Skeletal muscle satellite cell (primary cell): Measurements from ENCODE around the gene LAMB4.
A peak's percentile ranks its signal among the peaks of the same experiment; 100 is the strongest.
"Not testable (repeated sequence)": the region's sequence is repeated elsewhere in the genome, so short reads cannot be mapped to it uniquely, and the experiment has no call there.

Source experiments
- H3K27me3 ChIP-seq: 2 replicates; pipeline ENCODE4 v1.7.0; 2013; ENCODE audit warnings: low read length; ENCODE audit not compliant: control insufficient read depth, insufficient read depth
- H3K36me3 ChIP-seq: 2 replicates; pipeline ENCODE4 v1.7.0; 2013; ENCODE audit warnings: mild to moderate bottlenecking, control low read depth, low read length; ENCODE audit not compliant: insufficient read depth
- H3K4me1 ChIP-seq: 2 replicates; pipeline ENCODE4 v1.7.0; 2013; ENCODE audit warnings: low read length; ENCODE audit not compliant: control insufficient read depth, insufficient read depth
- H3K4me2 ChIP-seq: 2 replicates; pipeline ENCODE4 v1.7.0; 2013; ENCODE audit warnings: mild to moderate bottlenecking, low read length
- H3K4me3 ChIP-seq: 2 replicates; pipeline ENCODE4 v1.7.0; 2013; ENCODE audit warnings: low read length
- H3K9ac ChIP-seq: 2 replicates; pipeline ENCODE4 v1.7.0; 2013; ENCODE audit warnings: mild to moderate bottlenecking, low read depth, low read length, moderate library complexity
- H3K9me3 ChIP-seq: replicated peaks from 2 replicates; pipeline ENCODE4 v1.7.0; 2013; ENCODE audit warnings: mild to moderate bottlenecking, control low read depth, low read length

Gene LAMB4

DNA sequence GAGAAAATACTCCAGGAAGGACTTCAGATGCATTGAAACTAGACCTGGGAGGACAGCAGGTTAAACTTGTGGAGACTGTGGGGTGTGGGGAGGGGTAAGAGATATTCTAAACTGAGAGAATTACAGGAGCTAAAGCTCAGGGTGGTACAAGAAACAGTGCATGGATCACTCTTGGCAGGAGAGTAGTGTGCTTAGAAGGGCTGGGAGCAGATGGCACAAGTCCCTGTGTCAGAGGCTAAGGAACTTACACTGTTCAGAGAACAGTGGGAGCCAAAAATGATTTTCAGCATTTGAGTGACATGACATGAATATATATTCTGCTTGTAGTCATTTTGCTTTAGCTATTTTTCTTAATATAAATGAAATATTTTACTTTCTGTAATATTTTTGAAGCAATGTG is 91.2 kb downstream of the LAMB4 start:
- Histone ChIP-seq H3K4me1 (no peaks in the 10 kb centered on the region), H3K4me3 (no peak overlapping the region), H3K9ac (no peak overlapping the region), H3K9me3 (no peaks in the 10 kb centered on the region), H3K4me2 (no peak overlapping the region), H3K27me3 (no peaks in the 10 kb centered on the region), H3K36me3 (no peaks in the 10 kb centered on the region)

DNA sequence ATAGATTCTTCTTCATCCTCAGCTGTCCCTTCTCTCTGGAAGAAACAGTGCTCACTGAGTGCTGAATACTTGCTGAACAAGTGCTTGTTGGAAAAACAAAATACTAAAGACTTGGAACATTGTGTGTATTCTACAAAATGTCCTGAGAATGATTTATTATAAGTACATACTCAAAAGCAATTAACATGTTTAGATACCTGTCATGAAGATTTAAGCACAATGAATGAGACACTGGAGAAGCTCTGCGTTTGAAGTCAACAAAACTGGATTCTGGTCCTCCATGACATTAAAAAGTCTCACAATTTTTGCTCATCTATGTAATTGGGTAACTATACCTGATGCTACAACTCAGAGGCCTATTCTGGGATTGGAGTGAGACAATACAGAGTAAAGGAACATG is 92.4 kb downstream of the LAMB4 start:
- Histone ChIP-seq H3K4me3 (no peak overlapping the region), H3K9ac (no peak overlapping the region), H3K4me1 (no peaks in the 10 kb centered on the region), H3K27me3 (no peaks in the 10 kb centered on the region), H3K4me2 (no peak overlapping the region), H3K36me3 (no peaks in the 10 kb centered on the region), H3K9me3 (no peaks in the 10 kb centered on the region)

DNA sequence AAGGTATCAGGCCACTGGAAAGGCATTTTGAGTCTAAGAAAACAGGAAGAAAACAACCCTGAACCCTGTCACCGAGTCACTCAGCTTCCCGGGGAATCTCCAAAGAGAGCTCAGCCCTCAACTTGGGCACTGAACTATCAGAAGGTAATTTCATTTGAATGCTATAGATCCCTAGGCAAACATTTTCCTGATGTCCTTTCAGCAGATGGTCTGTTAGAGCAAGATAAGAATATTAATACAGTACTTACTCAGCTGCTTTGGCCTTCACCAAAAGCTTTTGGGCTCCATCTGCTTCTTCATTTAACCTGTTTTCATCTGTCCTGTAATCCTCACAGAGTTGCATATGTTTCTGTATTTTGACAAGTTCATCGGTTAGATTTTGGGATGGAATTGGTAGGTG is 93.0 kb downstream of the LAMB4 start:
- Histone ChIP-seq H3K9ac (no peak overlapping the region), H3K36me3 (no peaks in the 10 kb centered on the region), H3K4me1 (no peaks in the 10 kb centered on the region), H3K9me3 (no peaks in the 10 kb centered on the region), H3K27me3 (no peaks in the 10 kb centered on the region), H3K4me3 (no peak overlapping the region), H3K4me2 (no peak overlapping the region)

DNA sequence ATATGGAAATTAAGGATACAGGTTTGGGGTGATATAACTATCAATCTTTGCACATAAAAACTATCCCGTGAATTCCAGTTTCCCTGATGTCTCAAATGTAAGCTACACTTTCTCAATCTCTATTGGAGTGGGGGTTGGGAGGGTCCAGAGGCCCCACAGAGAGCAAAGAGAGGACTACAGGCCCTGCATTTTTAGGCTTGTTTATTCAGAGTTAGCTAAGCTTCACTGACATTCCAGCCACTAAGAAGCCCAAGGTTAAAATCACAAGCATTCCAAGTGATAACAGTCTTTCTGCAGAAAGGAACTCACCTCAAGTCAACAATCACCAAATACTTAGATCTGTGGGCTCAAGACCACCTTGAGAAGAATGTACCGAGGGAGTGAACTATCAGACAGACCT is 95.6 kb downstream of the LAMB4 start:
- peaks cover 15% of the 10 kb centered on the region for H3K4me1 ChIP-seq
- H3K9me3 ChIP-seq: no peaks in the 10 kb centered on the region
- H3K4me2 ChIP-seq: no peak overlapping the region
- H3K9ac ChIP-seq: no peak overlapping the region
- H3K27me3 ChIP-seq: no peaks in the 10 kb centered on the region
- no peaks in the 10 kb centered on the region for H3K36me3 ChIP-seq
- no peak overlapping the region for H3K4me3 ChIP-seq

DNA sequence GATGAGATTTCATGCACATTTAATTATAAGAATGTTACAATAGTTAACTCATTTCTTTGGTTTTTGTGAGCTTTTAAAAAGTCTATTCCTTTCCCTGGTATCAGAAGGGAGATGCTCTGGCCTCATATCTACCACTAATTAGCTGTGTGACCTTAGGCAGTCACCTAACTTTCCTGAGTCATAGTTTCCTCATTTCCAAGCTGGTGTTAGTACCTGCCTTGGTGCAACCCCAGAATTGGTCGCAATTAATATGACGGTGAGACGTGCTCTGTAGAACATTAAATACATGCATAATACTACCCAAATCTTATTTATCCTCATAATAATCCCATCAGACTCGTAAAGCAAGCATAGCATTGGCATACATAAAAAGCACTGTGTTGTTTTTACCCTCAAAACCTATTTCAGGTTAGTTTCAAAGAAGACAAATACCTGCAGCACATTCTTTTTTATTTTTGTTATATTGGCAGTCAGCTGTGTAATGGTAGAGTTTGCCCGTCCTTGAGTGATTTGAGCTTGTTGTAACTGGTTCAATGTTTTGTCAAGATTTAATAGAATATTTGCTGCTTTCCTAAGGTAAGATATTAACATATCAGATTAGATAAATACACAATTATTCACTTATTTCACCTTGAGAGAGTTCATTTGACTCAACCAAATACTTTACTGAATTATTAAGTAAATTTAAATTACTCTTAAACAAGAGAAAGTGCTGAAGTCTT is 96.2 kb downstream of the LAMB4 start:
- H3K27me3 ChIP-seq: no peaks in the 10 kb centered on the region
- H3K36me3 ChIP-seq: no peaks in the 10 kb centered on the region

DNA sequence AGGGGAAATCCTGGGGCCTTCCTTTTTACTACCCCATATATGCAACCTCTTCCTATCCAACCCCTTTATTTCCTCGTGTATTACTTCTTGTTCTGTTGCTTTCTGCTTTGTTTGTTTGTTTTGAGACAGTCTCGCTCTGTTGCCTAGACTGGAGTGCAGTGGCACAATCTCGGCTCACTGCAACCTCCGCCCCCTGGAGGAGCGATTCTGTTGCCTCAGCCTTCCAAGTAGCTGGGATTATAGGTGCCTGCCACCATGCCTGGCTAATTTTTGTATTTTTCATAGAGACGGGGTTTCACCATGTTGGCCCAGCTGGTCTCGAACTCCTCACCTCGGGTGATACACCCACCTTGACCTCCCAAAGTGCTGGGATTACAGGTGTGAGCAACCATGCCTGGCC is 96.9 kb downstream of the LAMB4 start:
- H3K27me3 ChIP-seq, H3K36me3 ChIP-seq, H3K9ac ChIP-seq, H3K4me3 ChIP-seq, H3K9me3 ChIP-seq, H3K4me2 ChIP-seq: not testable (repeated sequence)
- peaks cover 19% of the 10 kb centered on the region for H3K4me1 ChIP-seq

More for the DNA sequence above, 96.2 kb downstream of the LAMB4 start:
- Histone ChIP-seq H3K4me1 (peaks cover 19% of the 10 kb centered on the region), H3K4me3 (no peak overlapping the region), H3K4me2 (no peak overlapping the region), H3K9me3 (no peaks in the 10 kb centered on the region), H3K9ac (no peak overlapping the region)

DNA sequence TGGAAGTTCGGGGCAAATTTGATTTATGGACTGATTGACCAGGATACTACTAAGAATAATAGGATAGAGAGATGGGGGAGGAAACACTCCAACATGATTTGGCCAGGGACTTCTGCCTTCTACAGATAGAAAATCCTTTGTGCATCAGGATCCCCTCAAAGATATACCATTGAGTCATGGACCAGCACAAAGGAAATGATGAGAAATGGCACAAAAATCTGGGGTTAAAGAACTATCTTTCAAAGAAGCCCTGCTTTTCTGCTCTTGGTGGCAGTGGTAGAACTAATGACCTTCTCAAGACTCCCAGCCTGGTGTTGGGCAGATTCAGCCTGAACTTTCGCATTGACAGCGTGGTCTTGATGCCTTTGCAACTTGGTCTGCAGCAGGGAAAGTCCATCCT is 99.6 kb downstream of the LAMB4 start:
- Histone ChIP-seq H3K36me3 (no peaks in the 10 kb centered on the region), H3K4me3 (peak overlapping the region; percentile 2), H3K4me2 (peak overlapping the region; percentile 61), H3K27me3 (no peaks in the 10 kb centered on the region), H3K9ac (peak overlapping the region; percentile 3), H3K9me3 (no peaks in the 10 kb centered on the region), H3K4me1 (peaks cover 32% of the 10 kb centered on the region)

DNA sequence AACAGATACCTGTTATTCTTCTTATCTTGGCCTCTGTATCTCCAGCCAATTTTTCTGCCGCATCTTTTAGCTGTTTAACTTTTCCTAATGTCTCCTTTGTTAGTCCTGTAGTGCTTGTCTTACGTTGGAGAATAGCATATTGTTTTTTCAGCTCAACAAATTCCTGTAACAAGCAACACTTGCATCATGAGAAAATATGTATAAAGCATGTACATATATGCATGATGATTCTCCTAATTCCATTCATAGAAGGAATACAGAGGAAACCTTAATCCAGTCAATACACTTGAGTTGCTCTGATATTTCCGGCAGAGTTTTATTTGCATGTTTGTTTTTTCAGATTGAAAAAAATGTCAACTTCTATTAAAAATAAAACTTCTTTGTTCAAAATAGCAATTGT is 101.1 kb downstream of the LAMB4 start:
- Histone ChIP-seq H3K36me3 (no peaks in the 10 kb centered on the region), H3K4me1 (peaks cover 32% of the 10 kb centered on the region), H3K9ac (no peak overlapping the region), H3K4me2 (no peak overlapping the region), H3K27me3 (no peaks in the 10 kb centered on the region), H3K9me3 (no peaks in the 10 kb centered on the region), H3K4me3 (no peak overlapping the region)

DNA sequence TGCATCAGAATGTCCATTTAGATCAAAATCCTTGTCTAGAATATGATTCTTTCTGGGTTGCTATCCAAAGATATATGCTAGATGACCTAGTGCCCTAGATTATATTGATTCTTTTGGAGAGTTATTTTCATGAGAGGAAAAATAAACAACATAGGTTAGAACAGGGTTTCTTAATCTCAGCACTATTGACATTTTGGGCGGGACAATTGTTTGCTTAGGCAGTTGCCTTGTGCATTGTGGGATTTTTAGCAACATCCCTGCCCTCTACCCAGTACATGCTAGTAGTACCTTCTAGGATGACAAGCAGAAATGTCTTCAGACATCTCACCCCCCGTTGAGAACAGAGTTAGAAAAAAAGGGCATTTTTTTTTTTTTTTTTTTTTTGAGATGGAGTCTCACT is 102.0 kb downstream of the LAMB4 start:
- Histone ChIP-seq H3K36me3 (no peaks in the 10 kb centered on the region), H3K4me3 (no peak overlapping the region), H3K4me1 (peaks cover 32% of the 10 kb centered on the region), H3K27me3 (no peaks in the 10 kb centered on the region), H3K4me2 (no peak overlapping the region), H3K9ac (no peak overlapping the region), H3K9me3 (no peaks in the 10 kb centered on the region)

DNA sequence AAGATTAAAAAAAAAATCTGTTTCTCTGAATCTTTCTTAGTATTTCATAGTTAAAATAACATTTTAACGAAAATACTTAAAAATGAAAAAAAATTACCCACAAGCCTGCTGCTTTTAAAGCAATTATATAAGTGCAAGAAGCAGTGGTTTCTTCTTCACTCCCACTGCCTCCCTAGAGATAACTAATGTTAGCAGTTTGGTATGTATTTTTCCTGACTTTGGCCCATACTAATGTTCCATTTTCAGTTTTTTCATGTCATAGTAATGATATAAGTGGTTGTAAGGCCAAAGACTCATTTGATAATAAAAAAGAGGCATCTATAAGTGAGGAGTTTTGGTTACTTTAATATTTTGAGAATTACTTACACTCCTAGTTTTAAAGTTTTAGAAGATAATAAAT is 102.9 kb downstream of the LAMB4 start:
- Histone ChIP-seq H3K27me3 (no peaks in the 10 kb centered on the region), H3K4me2 (no peak overlapping the region), H3K9me3 (no peaks in the 10 kb centered on the region), H3K4me1 (peaks cover 36% of the 10 kb centered on the region), H3K9ac (peak overlapping the region; percentile 28), H3K4me3 (no peak overlapping the region), H3K36me3 (no peaks in the 10 kb centered on the region)

DNA sequence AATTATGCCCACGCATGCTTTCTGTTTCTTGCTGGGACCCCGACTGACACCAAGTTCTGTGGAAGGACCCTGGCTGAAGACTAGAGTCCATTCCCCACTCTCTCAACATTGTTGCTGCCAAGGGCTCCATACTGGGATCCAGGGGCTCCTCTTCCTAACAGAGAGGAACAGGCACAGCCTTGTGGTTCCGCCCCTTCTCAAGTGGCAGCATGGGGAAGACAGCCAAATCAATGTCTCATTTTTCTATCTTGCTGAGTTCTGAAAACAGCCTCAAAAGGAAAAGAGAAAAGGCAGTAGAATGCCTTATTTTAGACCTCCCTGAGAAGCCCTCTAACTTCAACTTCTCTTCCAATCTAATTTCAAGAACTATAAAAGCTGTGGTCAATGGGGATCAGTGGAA is 103.5 kb downstream of the LAMB4 start:
- Histone ChIP-seq H3K4me1 (peaks cover 36% of the 10 kb centered on the region), H3K9me3 (no peaks in the 10 kb centered on the region), H3K27me3 (no peaks in the 10 kb centered on the region), H3K4me3 (no peak overlapping the region), H3K9ac (peak overlapping the region; percentile 28), H3K36me3 (no peaks in the 10 kb centered on the region), H3K4me2 (peak overlapping the region; percentile 47)

DNA sequence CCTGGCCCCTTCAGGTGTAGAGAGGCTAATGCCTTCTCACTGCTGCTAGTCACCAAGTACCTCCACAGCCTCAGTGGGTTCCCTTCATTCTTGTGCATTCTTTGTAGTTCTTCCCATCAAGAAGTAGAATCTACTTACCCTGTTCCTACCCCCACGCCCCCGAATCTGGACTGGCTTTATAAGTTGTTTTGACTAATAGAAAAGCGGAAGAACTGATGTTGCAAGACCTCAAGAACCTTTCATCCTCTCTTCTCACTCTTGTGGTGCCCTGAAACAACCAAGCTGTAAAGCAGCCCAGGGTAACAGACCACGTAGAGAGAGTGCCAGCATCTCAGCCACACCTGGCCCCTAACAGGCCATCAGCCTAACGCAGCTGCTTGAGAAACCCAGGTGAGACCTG is 104.0 kb downstream of the LAMB4 start:
- no peaks in the 10 kb centered on the region for H3K27me3 ChIP-seq
- H3K4me2 ChIP-seq: no peak overlapping the region
- H3K9me3 ChIP-seq: no peaks in the 10 kb centered on the region
- no peak overlapping the region for H3K9ac ChIP-seq
- no peak overlapping the region for H3K4me3 ChIP-seq
- H3K4me1 ChIP-seq: peaks cover 36% of the 10 kb centered on the region
- H3K36me3 ChIP-seq: no peaks in the 10 kb centered on the region
